HG02938 (cell line): ENCODE results near the gene ADGRL1.
"Not testable (repeated sequence)": the region's sequence is repeated elsewhere in the genome, so short reads cannot be mapped to it uniquely, and the experiment has no call there.

ENCODE experiments used
- ATAC-seq: cut with Tn5 transposase; IDR thresholded peaks from one replicate; pipeline ENCODE4 v1.9.1; 2021; ENCODE audit warnings: mild to moderate bottlenecking, moderate library complexity; ENCODE audit not compliant: unreplicated experiment

Gene ADGRL1

GRCh38 chr19:14205452-14206287, at the start of gene ADGRL1:
ADGRL1 (minus strand) TSS chr19:14206169; CDS start chr19:14183602, 22,567 bp downstream.
- not testable (repeated sequence) for ATAC-seq

GRCh38 chr19:14255316-14255715, 49.3 kb upstream of the ADGRL1 start:
- ATAC-seq: not testable (repeated sequence)

- ATAC-seq: not testable (repeated sequence)
These were observed 48.0 kb upstream of the ADGRL1 start for GRCh38 chr19:14253822-14254599.

GRCh38 chr19:14252136-14252535, 46.2 kb upstream of the ADGRL1 start:
- not testable (repeated sequence) for ATAC-seq

GRCh38 chr19:14250870-14251269, 44.9 kb upstream of the ADGRL1 start:
- ATAC-seq: no peak

GRCh38 chr19:14250315-14250714, 44.3 kb upstream of the ADGRL1 start:
- ATAC-seq: not testable (repeated sequence)

GRCh38 chr19:14249891-14250290, 43.9 kb upstream of the ADGRL1 start:
- not testable (repeated sequence) for ATAC-seq

- not testable (repeated sequence) for ATAC-seq
These were observed 43.2 kb upstream of the ADGRL1 start for GRCh38 chr19:14249012-14249754.

- ATAC-seq: no peak
These were observed 42.6 kb upstream of the ADGRL1 start for GRCh38 chr19:14248578-14249011.

GRCh38 chr19:14247548-14248471, 41.8 kb upstream of the ADGRL1 start:
- not testable (repeated sequence) for ATAC-seq

GRCh38 chr19:14247205-14247547, 41.2 kb upstream of the ADGRL1 start:
- not testable (repeated sequence) for ATAC-seq

GRCh38 chr19:14244393-14244792, 38.4 kb upstream of the ADGRL1 start:
- ATAC-seq: not testable (repeated sequence)

GRCh38 chr19:14243718-14244117, 37.7 kb upstream of the ADGRL1 start:
- not testable (repeated sequence) for ATAC-seq

- ATAC-seq: no peak
These were observed 31.3 kb upstream of the ADGRL1 start for GRCh38 chr19:14237014-14237941.

- not testable (repeated sequence) for ATAC-seq
These were observed 27.0 kb upstream of the ADGRL1 start for GRCh38 chr19:14232945-14233344.

- not testable (repeated sequence) for ATAC-seq
These were observed 22.6 kb upstream of the ADGRL1 start for GRCh38 chr19:14228446-14229071.

GRCh38 chr19:14226498-14226897, 20.5 kb upstream of the ADGRL1 start:
- not testable (repeated sequence) for ATAC-seq

GRCh38 chr19:14222886-14223285, 16.9 kb upstream of the ADGRL1 start:
- no peak for ATAC-seq
